Measurements from ENCODE around the gene DENND4A. TPM values are rescaled to one million over a fixed set of nuclear protein-coding genes. Genes with fewer than 3 reads are reported as not detected.

DENND4A gene
- polyA plus RNA-seq, 2 of the 4 experiments (the other 2 are of a cell fraction): 5.6 to 16.8 TPM

GRCh38 chr15:65682404-65682911, 109.6 kb downstream of the DENND4A start:
- ATAC-seq: no peak
- CTCF ChIA-PET: interaction anchor here (0.6 to 1.8 kb wide), 5 partner anchors 17 to 156 kb away, joined by 3 to 7 read pairs (median 4); no protein-coding TSS in a partner anchor
- Histone ChIP-seq H3K27ac (no peak overlapping the region), H3K4me2 (no peak overlapping the region), H3K4me3 (no peak overlapping the region), H3K4me1 (no peaks in the 10 kb centered on the region), H3K9me3 (no peaks in the 10 kb centered on the region)
- POLR2A ChIA-PET: no interaction called here
- 92% methylated on average over 2 of the region's 2 CpGs for WGBS (ENCODE audit: missing lambda C conversion rate)
- no peak for DNase-seq (ENCODE audit: low read depth in 1 of 2, low spot score in 1 of 2)
- TF ChIP-seq CEBPB (IDR thresholded peaks at IDR 0.05) (no peak), MYC (IDR thresholded peaks at IDR 0.05; ENCODE audit: borderline replicate concordance, low read length) (no peak), REST (IDR thresholded peaks at IDR 0.05) (no peak)
- FAIRE-seq: peak; percentile 13

- CTCF ChIA-PET: interaction anchor here (1.4 kb wide), 1 partner anchor 30 kb away, joined by 3 read pairs; no protein-coding TSS in a partner anchor
- FAIRE-seq (no peak), DNase-seq (ENCODE audit: low read depth in 1 of 2, low spot score in 1 of 2) (no peak), ATAC-seq (no peak)
- H3K4me3 ChIP-seq: no peak overlapping the region
- no peaks in the 10 kb centered on the region for H3K4me1 ChIP-seq
- WGBS (ENCODE audit: missing lambda C conversion rate): 94% methylated on average over 1 of the region's 1 CpG
- no peak overlapping the region for H3K4me2 ChIP-seq
- no peak overlapping the region for H3K27ac ChIP-seq
- H3K9me3 ChIP-seq: no peaks in the 10 kb centered on the region
- POLR2A ChIA-PET: no interaction called here
- TF ChIP-seq RARB (CRISPR knock-in tag; IDR thresholded peaks at IDR 0.05) (no peak), PBX3 (IDR thresholded peaks at IDR 0.05) (no peak), EHMT2 (IDR thresholded peaks at IDR 0.05; ENCODE audit: low read depth) (no peak), E2F6 (IDR thresholded peaks at IDR 0.05; ENCODE audit: borderline replicate concordance, low read depth) (no peak), ZC3H11A (IDR thresholded peaks at IDR 0.05) (no peak), HOXB13 (CRISPR knock-in tag; IDR thresholded peaks at IDR 0.05; ENCODE audit: low read depth) (no peak), CBX2 (IDR thresholded peaks at IDR 0.05; ENCODE audit: borderline replicate concordance, low read depth) (no peak), FOSB (CRISPR knock-in tag; IDR thresholded peaks at IDR 0.05) (no peak), CTCF (IDR thresholded peaks at IDR 0.05) (no peak)
These were observed 111.5 kb downstream of the DENND4A start for GRCh38 chr15:65680544-65680943.

- Histone ChIP-seq H3K27ac (no peak overlapping the region), H3K9me3 (no peaks in the 10 kb centered on the region), H3K4me3 (no peak overlapping the region), H3K4me2 (no peak overlapping the region), H3K4me1 (no peaks in the 10 kb centered on the region)
- no peak for ATAC-seq
- no peak for DNase-seq (ENCODE audit: low read depth in 1 of 2, low spot score in 1 of 2)
- WGBS (ENCODE audit: missing lambda C conversion rate): 89% methylated on average over 2 of the region's 2 CpGs
- TF ChIP-seq E2F6 (IDR thresholded peaks at IDR 0.05; ENCODE audit: borderline replicate concordance, low read depth) (no peak), PBX3 (IDR thresholded peaks at IDR 0.05) (no peak), JUN (IDR thresholded peaks at IDR 0.05) (no peak), BHLHE40 (IDR thresholded peaks at IDR 0.05; ENCODE audit: low read depth, low read length) (no peak), NFE2L2 (conservative IDR thresholded peaks at IDR 0.05; ENCODE audit: low read length) (no peak), NPAS2 (CRISPR knock-in tag; IDR thresholded peaks at IDR 0.05; ENCODE audit: borderline replicate concordance) (no peak), MAFK (IDR thresholded peaks at IDR 0.05; ENCODE audit: partially characterized antibody) (no peak), RARB (CRISPR knock-in tag; IDR thresholded peaks at IDR 0.05) (no peak), ESRRA (IDR thresholded peaks at IDR 0.05; ENCODE audit: borderline replicate concordance, low read length) (no peak), MYC (IDR thresholded peaks at IDR 0.05; ENCODE audit: borderline replicate concordance, low read length) (no peak), POLR2A (IDR thresholded peaks at IDR 0.05; ENCODE audit: low read length) (no peak), ATOH8 (CRISPR knock-in tag; IDR thresholded peaks at IDR 0.05; ENCODE audit: low read depth) (no peak), ZFP36 (IDR thresholded peaks at IDR 0.05; ENCODE audit: borderline replicate concordance, partially characterized antibody) (no peak), HEYL (CRISPR knock-in tag; IDR thresholded peaks at IDR 0.05) (no peak)
- FAIRE-seq: peak; percentile 68
- POLR2A ChIA-PET: no interaction called here
- CTCF ChIA-PET: interaction anchor here (1.2 to 1.6 kb wide), 2 partner anchors 14 to 38 kb away, joined by 3 read pairs; no protein-coding TSS in a partner anchor
These were observed 116.0 kb downstream of the DENND4A start for GRCh38 chr15:65676123-65676522.
